Coronary artery (tissue), 2 donors: ENCODE data around the gene PDE8B.
A peak's percentile ranks its signal among the peaks of the same experiment; 100 is the strongest.

Source experiments
- DNase-seq: peaks from one replicate; pipeline ENCODE4 v3.0.0-alpha.2; 2017; ENCODE audit warnings: low spot score
- H3K27ac ChIP-seq, 2 donors: fragments of 200-600 bp; sonication (generic); one replicate each; pipeline ENCODE4 v1.5.1; 2016 to 2019
- H3K4me3 ChIP-seq: fragments of 200-600 bp; sonication (generic); 2 replicates; pipeline ENCODE4 v1.5.1; 2016; ENCODE audit warnings: mild to moderate bottlenecking, moderate library complexity
- TF ChIP-seq, protein P1 (sequence below): fragments of 200-600 bp; sonication (generic); IDR thresholded peaks from one replicate; pipeline ENCODE4 v1.5.1; 2019; ENCODE audit warnings: antibody characterized with exemption

PDE8B gene

DNA sequence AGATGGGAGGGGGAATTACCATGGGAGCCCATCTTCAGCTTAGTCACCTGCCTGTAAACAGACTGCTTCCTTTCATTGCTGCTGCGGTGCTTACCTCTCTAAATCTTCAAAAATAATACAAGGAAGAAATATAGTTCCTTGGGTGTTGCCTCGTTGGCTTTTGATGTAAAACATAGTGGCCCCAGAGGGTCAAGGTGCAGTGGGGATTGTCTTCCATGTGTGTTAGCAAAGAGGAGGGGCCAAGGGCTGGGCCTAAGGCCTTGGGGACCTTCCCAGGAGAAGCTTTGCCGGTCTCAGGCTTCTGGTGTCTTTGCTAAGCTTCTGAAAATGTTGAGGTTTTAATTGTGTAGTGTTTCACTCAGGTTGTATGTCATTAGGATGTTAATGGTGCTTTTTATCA is 90.0 kb downstream of the PDE8B start:
- no peak overlapping the region for H3K4me3 ChIP-seq
- TF ChIP-seq, protein P1, sequence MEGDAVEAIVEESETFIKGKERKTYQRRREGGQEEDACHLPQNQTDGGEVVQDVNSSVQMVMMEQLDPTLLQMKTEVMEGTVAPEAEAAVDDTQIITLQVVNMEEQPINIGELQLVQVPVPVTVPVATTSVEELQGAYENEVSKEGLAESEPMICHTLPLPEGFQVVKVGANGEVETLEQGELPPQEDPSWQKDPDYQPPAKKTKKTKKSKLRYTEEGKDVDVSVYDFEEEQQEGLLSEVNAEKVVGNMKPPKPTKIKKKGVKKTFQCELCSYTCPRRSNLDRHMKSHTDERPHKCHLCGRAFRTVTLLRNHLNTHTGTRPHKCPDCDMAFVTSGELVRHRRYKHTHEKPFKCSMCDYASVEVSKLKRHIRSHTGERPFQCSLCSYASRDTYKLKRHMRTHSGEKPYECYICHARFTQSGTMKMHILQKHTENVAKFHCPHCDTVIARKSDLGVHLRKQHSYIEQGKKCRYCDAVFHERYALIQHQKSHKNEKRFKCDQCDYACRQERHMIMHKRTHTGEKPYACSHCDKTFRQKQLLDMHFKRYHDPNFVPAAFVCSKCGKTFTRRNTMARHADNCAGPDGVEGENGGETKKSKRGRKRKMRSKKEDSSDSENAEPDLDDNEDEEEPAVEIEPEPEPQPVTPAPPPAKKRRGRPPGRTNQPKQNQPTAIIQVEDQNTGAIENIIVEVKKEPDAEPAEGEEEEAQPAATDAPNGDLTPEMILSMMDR: no peak
- H3K27ac ChIP-seq: no peak overlapping the region
- no peak for DNase-seq

DNA sequence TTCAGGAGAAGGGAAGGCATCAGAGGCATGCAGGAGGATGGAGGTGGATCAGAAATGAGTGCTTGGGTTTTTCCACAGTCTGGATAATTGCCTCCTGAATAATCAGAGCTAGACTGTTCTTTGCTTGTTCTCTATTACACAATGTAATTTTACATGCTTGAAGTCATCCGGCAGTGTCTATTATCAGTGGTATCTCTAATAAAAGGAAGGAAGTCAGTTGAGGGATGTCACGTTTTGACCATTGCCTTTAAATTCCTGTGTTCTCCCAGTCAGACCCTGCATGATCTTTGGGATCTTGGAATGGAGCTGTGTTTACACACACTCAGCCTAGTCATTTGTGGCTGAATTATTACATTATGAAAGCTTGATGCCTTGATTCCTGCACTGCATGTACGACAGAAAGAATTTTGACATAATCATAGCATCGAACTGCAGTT is 91.0 kb downstream of the PDE8B start:
- Histone ChIP-seq H3K4me3 (no peak overlapping the region), H3K27ac (no peak overlapping the region)
- TF ChIP-seq, protein P1: no peak
- DNase-seq: no peak

DNA sequence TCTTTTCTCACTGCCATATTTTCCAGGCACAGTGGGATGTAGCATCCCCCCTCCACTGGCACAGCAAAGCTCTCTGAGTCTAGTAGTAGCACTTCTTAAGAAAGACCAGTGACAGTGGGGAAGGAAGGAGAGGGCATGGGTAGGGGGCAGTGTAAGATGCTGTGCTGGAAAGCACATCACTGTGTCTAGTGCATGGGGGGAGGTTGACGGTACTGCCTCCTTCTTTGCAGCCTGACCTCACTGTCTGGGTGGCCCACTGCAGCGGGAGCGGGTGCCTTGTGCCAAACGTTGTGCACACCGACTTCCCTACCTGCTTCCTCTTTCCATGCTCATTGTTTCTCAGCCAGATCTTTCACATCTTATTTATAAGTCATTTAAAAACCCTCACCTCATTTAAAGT is 91.8 kb downstream of the PDE8B start:
- no peak for DNase-seq
- Histone ChIP-seq H3K4me3 (no peak overlapping the region), H3K27ac (no peak overlapping the region)
- TF ChIP-seq, protein P1: no peak

DNA sequence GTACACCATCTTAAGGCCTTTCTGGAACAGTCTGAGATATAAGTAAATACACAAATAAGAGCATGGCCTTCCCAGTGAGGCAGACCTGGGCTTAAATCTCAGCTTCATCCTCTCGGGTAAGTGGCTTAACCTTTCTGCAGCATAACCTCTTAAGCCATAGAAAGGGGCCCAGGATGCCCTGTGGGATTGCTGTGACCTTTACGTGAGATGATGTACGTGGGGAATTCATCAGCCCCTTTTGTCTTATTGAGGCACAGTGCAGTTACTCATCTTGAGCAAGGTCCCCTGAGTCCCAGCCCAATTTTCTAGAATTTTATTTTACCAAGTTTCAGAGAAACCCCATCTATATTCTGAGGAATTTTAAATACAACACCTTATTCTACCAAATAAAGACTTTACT is 92.2 kb downstream of the PDE8B start:
- H3K4me3 ChIP-seq: no peak overlapping the region
- no peak overlapping the region for H3K27ac ChIP-seq
- TF ChIP-seq, protein P1: no peak
- no peak for DNase-seq

DNA sequence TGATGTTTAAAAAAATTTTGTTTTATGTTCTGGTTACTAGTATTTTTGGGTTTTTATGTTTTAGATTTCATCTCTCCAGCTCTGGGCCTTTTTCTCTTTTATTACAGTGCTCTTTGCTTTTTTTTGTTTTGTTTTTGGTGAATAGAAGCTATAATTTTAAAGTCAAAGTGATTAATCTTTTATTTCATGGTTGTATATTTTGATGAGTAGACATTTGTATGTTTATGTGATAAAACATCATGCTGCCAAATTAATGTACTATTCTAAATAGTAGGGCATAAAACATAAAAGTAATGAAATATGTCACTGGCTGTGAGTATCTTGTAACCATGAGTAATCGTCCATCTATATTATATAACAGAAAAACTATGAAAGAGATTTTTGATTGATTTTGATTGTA is 93.9 kb downstream of the PDE8B start:
- Histone ChIP-seq H3K4me3 (no peak overlapping the region), H3K27ac (no peak overlapping the region)
- no peak for DNase-seq
- TF ChIP-seq, protein P1: no peak

DNA sequence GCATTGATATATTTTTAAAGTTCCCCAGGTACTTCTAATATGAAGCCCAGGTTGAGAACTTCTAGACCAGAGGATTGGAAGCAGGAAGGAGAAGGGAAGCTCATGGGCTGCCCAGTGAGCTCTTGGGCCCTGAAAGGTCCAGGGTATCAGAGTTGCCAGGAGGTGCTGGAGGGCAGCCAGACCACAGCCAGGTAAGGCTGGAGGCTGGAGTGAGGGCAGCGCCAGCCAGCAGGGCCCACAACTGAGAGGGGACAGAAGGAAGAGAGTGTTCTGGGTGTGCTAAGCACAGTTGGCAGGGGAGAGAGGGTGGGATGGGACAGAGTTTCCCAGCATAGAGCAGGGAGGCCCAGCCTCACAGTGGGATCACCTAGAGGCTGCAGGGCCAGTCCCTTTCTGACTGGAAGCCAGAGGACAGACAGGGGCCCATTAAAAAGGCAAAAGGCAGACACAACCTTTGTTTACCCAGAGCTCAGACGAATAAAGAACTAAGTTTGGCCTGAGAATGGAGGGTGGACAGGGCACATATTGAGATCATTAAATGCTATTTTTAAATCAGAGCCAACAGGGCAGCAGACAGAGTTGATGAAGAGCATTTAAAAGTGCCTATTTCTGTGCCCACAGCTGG is 94.9 kb downstream of the PDE8B start:
- TF ChIP-seq, protein P1: no peak
- Histone ChIP-seq H3K4me3 (no peak overlapping the region), H3K27ac (peak overlapping the region in 1 of 2 donors; percentile 7)
- no peak for DNase-seq

DNA sequence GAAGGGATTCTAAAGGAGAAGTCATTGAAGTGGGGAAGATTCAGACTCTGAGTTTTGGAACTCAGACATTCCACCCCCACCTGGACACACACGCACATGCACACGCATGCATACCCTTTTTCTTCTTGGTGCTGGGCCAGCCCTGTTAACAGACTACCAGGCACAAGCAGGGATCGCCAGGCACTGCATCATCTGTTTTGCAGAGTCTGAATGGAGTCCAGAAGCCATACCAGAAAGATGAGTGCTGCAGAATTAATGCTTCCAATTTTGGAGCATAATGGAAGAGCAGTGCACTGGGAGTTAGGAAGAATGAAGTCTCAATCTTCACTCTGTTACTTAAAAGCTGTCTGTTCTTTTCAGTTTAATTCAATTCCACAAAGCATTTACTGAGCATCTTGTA is 95.5 kb downstream of the PDE8B start:
- H3K27ac ChIP-seq: peak overlapping the region in 1 of 2 donors; percentile 7
- TF ChIP-seq, protein P1: no peak
- no peak overlapping the region for H3K4me3 ChIP-seq
- no peak for DNase-seq
